ENCODE data around the gene DHRS12.

The DHRS12 gene

DNA sequence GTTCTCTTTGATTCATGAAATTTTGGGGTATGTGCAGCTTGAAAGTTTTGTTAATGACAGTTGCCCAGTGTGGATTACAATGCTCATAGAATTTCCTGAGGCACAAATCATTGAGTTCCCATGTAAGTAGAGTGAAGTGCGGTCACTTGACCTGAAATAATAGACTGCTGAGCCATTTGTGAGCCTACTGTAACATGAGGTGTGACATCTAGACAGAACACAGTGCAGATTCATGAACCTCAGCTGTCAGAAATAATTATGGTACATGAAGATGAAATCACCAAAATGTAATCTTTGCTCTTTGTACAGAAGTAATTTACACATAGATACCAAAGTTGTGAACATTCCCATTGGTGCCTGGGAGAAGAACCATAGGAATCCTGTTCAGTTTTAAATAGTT is 84.6 kb downstream of the DHRS12 start:
- DNase-seq: no peak
